K562 (cell line): ENCODE measurements around the gene TACC3.

Experiments
- ATF3 ChIP-seq, 2 experiments: fragments of 450-650 bp in 1 of 2; sonication (generic) in 1 of 2; formaldehyde crosslinking in 1 of 2; IDR thresholded peaks in 1 of 2; conservative IDR thresholded peaks in 1 of 2; 2 replicates each; pipeline versions ENCODE4 v1.6.1 to v1.8.1; 2016 to 2023; ENCODE audit warnings: mild to moderate bottlenecking in 2 of 2, moderate library complexity in 2 of 2, inconsistent platforms in 1 of 2, missing genetic modification reagents in 1 of 2
- EP300 ChIP-seq: IDR thresholded peaks from 2 replicates; pipeline ENCODE4 v1.6.1; 2012; ENCODE audit warnings: low read length, improper control_type of control experiment
- GATA2 ChIP-seq: sonication (generic); formaldehyde crosslinking; IDR thresholded peaks from 2 replicates; pipeline ENCODE4 v1.4.0; 2020; ENCODE audit warnings: mild to moderate bottlenecking, missing genetic modification reagents
- KAT8 ChIP-seq: fragments of 450-650 bp; IDR thresholded peaks from 2 replicates; pipeline ENCODE4 v1.6.1; 2016; ENCODE audit warnings: low read depth, mild to moderate bottlenecking
- NRF1 ChIP-seq, 2 experiments: fragments of 450-650 bp; IDR thresholded peaks in 1 of 2; conservative IDR thresholded peaks in 1 of 2; 2 replicates each; pipeline ENCODE4 v1.6.1; 2014; ENCODE audit warnings: mild to moderate bottlenecking in 2 of 2
- POLR2A ChIP-seq: fragments of 450-650 bp; conservative IDR thresholded peaks from 2 replicates; pipeline ENCODE4 v1.6.1; 2016
- XRCC3 ChIP-seq: fragments of 450-650 bp; IDR thresholded peaks from 2 replicates; pipeline ENCODE4 v1.6.1; 2017; ENCODE audit warnings: mild to moderate bottlenecking, moderate library complexity
- ZNF3 ChIP-seq: fragments of 250-450 bp; sonication (Bioruptor Pico); IDR thresholded peaks from 2 replicates; pipeline ENCODE4 v1.5.0; 2021; ENCODE audit warnings: mild to moderate bottlenecking, moderate library complexity

- TF ChIP-seq ZNF3 (CRISPR knock-in tag) = no peak
- no peak for TF ChIP-seq GATA2 (CRISPR knock-in tag)
- TF ChIP-seq POLR2A = no peak
- no peak for TF ChIP-seq EP300
- TF ChIP-seq ATF3 (IDR thresholded peaks at IDR 0.05) = no peak
- TF ChIP-seq ATF3 (CRISPR knock-in tag; conservative IDR thresholded peaks at IDR 0.05) = no peak
- TF ChIP-seq NRF1 (conservative IDR thresholded peaks at IDR 0.05 in 1 of 2, IDR thresholded peaks at IDR 0.05 in 1 of 2) = no peak
- no peak for TF ChIP-seq KAT8
- TF ChIP-seq XRCC3 = no peak
Measured at GRCh38 chr4:1751919-1752283, 30.6 kb downstream of the TACC3 start.
